Measurements from ENCODE around the gene HP1BP3.

DNA sequence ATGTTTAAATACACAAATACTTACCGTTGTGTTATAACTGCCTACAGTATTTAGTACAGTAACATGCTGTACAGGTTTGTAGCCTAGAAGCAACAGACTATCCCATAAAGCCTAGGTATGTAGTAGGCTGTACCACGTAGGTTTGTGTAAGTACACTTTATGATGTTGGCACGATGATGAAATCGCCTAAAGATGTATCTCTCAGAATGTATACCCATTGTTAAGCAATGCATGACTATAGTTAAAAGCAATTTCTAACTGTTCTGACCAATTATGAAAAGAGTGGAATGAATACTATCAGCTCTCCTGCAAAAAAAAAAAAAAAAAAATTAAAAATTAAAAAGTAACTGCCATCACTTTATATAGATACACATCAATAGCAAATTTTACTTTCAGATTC, 11.4 kb downstream of the HP1BP3 start:
- TF ChIP-seq CTCF (conservative IDR thresholded peaks at IDR 0.05; ENCODE audit: low read depth in 2 of 2), result no peak
- TF ChIP-seq POLR2AphosphoS5 (IDR thresholded peaks at IDR 0.05; ENCODE audit: low read depth), result no peak
- TF ChIP-seq EZH2 (IDR thresholded peaks at IDR 0.05; ENCODE audit: low read depth, unreplicated experiment), result no peak
- no peak for TF ChIP-seq JUNB (IDR thresholded peaks at IDR 0.05; ENCODE audit: unreplicated experiment)
- TF ChIP-seq EZH2phosphoT487 (IDR thresholded peaks at IDR 0.05; ENCODE audit: unreplicated experiment), result no peak
- no peak for TF ChIP-seq NANOG (IDR thresholded peaks at IDR 0.05; ENCODE audit: borderline replicate concordance)
- TF ChIP-seq, protein P1, sequence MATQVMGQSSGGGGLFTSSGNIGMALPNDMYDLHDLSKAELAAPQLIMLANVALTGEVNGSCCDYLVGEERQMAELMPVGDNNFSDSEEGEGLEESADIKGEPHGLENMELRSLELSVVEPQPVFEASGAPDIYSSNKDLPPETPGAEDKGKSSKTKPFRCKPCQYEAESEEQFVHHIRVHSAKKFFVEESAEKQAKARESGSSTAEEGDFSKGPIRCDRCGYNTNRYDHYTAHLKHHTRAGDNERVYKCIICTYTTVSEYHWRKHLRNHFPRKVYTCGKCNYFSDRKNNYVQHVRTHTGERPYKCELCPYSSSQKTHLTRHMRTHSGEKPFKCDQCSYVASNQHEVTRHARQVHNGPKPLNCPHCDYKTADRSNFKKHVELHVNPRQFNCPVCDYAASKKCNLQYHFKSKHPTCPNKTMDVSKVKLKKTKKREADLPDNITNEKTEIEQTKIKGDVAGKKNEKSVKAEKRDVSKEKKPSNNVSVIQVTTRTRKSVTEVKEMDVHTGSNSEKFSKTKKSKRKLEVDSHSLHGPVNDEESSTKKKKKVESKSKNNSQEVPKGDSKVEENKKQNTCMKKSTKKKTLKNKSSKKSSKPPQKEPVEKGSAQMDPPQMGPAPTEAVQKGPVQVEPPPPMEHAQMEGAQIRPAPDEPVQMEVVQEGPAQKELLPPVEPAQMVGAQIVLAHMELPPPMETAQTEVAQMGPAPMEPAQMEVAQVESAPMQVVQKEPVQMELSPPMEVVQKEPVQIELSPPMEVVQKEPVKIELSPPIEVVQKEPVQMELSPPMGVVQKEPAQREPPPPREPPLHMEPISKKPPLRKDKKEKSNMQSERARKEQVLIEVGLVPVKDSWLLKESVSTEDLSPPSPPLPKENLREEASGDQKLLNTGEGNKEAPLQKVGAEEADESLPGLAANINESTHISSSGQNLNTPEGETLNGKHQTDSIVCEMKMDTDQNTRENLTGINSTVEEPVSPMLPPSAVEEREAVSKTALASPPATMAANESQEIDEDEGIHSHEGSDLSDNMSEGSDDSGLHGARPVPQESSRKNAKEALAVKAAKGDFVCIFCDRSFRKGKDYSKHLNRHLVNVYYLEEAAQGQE (IDR thresholded peaks at IDR 0.05; ENCODE audit: unreplicated experiment), result no peak
- TF ChIP-seq, protein P2, sequence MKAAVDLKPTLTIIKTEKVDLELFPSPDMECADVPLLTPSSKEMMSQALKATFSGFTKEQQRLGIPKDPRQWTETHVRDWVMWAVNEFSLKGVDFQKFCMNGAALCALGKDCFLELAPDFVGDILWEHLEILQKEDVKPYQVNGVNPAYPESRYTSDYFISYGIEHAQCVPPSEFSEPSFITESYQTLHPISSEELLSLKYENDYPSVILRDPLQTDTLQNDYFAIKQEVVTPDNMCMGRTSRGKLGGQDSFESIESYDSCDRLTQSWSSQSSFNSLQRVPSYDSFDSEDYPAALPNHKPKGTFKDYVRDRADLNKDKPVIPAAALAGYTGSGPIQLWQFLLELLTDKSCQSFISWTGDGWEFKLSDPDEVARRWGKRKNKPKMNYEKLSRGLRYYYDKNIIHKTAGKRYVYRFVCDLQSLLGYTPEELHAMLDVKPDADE (IDR thresholded peaks at IDR 0.05), result no peak
- no peak for TF ChIP-seq CREB1 (CRISPR knock-in tag; IDR thresholded peaks at IDR 0.05; ENCODE audit: low read depth)
- no peak for TF ChIP-seq STAT1 (IDR thresholded peaks at IDR 0.05; ENCODE audit: unreplicated experiment)
- TF ChIP-seq ZNF331 (CRISPR knock-in tag; IDR thresholded peaks at IDR 0.05; ENCODE audit: low read depth), result no peak
- TF ChIP-seq ZNF114 (CRISPR knock-in tag; IDR thresholded peaks at IDR 0.05), result no peak
- TF ChIP-seq, protein P3, sequence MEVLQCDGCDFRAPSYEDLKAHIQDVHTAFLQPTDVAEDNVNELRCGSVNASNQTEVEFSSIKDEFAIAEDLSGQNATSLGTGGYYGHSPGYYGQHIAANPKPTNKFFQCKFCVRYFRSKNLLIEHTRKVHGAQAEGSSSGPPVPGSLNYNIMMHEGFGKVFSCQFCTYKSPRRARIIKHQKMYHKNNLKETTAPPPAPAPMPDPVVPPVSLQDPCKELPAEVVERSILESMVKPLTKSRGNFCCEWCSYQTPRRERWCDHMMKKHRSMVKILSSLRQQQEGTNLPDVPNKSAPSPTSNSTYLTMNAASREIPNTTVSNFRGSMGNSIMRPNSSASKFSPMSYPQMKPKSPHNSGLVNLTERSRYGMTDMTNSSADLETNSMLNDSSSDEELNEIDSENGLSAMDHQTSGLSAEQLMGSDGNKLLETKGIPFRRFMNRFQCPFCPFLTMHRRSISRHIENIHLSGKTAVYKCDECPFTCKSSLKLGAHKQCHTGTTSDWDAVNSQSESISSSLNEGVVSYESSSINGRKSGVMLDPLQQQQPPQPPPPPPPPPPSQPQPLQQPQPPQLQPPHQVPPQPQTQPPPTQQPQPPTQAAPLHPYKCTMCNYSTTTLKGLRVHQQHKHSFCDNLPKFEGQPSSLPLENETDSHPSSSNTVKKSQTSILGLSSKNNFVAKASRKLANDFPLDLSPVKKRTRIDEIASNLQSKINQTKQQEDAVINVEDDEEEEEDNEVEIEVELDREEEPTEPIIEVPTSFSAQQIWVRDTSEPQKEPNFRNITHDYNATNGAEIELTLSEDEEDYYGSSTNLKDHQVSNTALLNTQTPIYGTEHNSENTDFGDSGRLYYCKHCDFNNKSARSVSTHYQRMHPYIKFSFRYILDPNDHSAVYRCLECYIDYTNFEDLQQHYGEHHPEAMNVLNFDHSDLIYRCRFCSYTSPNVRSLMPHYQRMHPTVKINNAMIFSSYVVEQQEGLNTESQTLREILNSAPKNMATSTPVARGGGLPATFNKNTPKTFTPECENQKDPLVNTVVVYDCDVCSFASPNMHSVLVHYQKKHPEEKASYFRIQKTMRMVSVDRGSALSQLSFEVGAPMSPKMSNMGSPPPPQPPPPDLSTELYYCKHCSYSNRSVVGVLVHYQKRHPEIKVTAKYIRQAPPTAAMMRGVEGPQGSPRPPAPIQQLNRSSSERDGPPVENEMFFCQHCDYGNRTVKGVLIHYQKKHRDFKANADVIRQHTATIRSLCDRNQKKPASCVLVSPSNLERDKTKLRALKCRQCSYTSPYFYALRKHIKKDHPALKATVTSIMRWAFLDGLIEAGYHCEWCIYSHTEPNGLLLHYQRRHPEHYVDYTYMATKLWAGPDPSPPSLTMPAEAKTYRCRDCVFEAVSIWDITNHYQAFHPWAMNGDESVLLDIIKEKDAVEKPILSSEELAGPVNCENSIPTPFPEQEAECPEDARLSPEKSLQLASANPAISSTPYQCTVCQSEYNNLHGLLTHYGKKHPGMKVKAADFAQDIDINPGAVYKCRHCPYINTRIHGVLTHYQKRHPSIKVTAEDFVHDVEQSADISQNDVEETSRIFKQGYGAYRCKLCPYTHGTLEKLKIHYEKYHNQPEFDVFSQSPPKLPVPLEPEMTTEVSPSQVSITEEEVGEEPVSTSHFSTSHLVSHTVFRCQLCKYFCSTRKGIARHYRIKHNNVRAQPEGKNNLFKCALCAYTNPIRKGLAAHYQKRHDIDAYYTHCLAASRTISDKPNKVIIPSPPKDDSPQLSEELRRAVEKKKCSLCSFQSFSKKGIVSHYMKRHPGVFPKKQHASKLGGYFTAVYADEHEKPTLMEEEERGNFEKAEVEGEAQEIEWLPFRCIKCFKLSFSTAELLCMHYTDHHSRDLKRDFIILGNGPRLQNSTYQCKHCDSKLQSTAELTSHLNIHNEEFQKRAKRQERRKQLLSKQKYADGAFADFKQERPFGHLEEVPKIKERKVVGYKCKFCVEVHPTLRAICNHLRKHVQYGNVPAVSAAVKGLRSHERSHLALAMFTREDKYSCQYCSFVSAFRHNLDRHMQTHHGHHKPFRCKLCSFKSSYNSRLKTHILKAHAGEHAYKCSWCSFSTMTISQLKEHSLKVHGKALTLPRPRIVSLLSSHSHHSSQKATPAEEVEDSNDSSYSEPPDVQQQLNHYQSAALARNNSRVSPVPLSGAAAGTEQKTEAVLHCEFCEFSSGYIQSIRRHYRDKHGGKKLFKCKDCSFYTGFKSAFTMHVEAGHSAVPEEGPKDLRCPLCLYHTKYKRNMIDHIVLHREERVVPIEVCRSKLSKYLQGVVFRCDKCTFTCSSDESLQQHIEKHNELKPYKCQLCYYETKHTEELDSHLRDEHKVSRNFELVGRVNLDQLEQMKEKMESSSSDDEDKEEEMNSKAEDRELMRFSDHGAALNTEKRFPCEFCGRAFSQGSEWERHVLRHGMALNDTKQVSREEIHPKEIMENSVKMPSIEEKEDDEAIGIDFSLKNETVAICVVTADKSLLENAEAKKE (CRISPR knock-in tag; IDR thresholded peaks at IDR 0.05), result no peak
